ENCODE results near the gene CAPN13.

DNA sequence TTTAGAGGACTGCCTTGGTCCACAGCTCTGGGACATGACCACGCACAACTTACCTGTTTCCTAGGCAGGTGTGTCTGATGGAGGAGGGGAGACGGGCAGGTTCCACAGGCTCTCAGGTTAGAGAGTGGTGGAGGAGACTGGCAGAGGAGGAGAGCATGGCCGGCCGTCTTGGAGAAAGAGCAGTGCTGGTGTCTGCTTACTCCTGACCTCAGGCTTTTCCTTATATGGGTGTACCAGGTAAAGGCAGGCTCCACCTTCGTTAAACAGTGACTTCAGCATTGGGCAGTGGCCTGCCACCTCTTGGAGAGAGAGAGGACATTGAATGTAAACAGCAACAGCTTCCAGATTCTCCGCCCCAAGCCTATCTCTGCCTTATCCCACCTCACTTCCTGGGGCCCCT is at the start of gene CAPN13:
- TF ChIP-seq POLR2A (IDR thresholded peaks at IDR 0.05) = no peak
- TF ChIP-seq, protein P1, sequence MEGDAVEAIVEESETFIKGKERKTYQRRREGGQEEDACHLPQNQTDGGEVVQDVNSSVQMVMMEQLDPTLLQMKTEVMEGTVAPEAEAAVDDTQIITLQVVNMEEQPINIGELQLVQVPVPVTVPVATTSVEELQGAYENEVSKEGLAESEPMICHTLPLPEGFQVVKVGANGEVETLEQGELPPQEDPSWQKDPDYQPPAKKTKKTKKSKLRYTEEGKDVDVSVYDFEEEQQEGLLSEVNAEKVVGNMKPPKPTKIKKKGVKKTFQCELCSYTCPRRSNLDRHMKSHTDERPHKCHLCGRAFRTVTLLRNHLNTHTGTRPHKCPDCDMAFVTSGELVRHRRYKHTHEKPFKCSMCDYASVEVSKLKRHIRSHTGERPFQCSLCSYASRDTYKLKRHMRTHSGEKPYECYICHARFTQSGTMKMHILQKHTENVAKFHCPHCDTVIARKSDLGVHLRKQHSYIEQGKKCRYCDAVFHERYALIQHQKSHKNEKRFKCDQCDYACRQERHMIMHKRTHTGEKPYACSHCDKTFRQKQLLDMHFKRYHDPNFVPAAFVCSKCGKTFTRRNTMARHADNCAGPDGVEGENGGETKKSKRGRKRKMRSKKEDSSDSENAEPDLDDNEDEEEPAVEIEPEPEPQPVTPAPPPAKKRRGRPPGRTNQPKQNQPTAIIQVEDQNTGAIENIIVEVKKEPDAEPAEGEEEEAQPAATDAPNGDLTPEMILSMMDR (IDR thresholded peaks at IDR 0.05 in 8 of 11, conservative IDR thresholded peaks at IDR 0.05 in 3 of 11) = no peak

All from spleen (tissue), 7 donors.